ENCODE results near the gene FOXL2. TPM values are rescaled to one million over a fixed set of nuclear protein-coding genes. Genes with fewer than 3 reads are reported as not detected.

The FOXL2 gene
- total and polyA plus RNA-seq, 2 of the 13 experiments (the other 11 are each of a cell fraction or from before 2014, with no cell fraction given) = not detected

GRCh38 chr3:138901567-138901966, 45.4 kb downstream of the FOXL2 start:
- POLR2A ChIA-PET = no interaction called here
- H3K79me2 ChIP-seq (ENCODE audit: insufficient read depth, low read length) = no peaks in the 10 kb centered on the region
- DNase-seq (ENCODE audit: low spot score) (no peak), ATAC-seq (no peak), FAIRE-seq (no peak)
- no TSS peak for BruUV-seq (replicated peaks)
- in situ Hi-C loops (cut with HindIII; ENCODE audit: extremely low pct_ligation_motif_present, low pct_unique_long_range_greater_than_20kb) = no loop called here
- no peaks in the 10 kb centered on the region; a peak in 1 of 5 replicates for H3K27me3 ChIP-seq (ENCODE audit: control insufficient read depth in 1 of 2, insufficient read depth in 2 of 2, low read length in 2 of 2)
- H2AFZ ChIP-seq (ENCODE audit: low read length) = no peak overlapping the region
- H3K36me3 ChIP-seq (replicated peaks in 1 of 2; ENCODE audit: control insufficient read depth in 1 of 2, insufficient read depth in 2 of 2, low read length in 2 of 2) = no peaks in the 10 kb centered on the region
- 52% methylated on average over 8 of the region's 8 CpGs for WGBS (ENCODE audit: low lambda C conversion rate)
- intact Hi-C loops (cut with micrococcal nuclease; ENCODE audit: unreplicated experiment) = no loop called here
- no peak overlapping the region for H3K27ac ChIP-seq (ENCODE audit: extremely low read length, insufficient read depth, low read length)
- H3K9me3 ChIP-seq (ENCODE audit: low read length) = no peaks in the 10 kb centered on the region
- no peaks in the 10 kb centered on the region for H3K4me1 ChIP-seq (ENCODE audit: insufficient read depth, low read length)
- H3K4me3 ChIP-seq (replicated peaks in 1 of 3; ENCODE audit: insufficient read depth in 1 of 3, low read depth in 2 of 3, low read length in 3 of 3) = no peak overlapping the region
- H3K4me2 ChIP-seq (ENCODE audit: low read depth, low read length) = no peak overlapping the region
- H4K20me1 ChIP-seq (ENCODE audit: insufficient read depth, low read length) = no peaks in the 10 kb centered on the region
- no peak overlapping the region for H3K9ac ChIP-seq (ENCODE audit: insufficient read depth, low read depth, low read length)
- CTCF ChIA-PET (ENCODE audit: low intra/inter-chr PET ratio, low total read pairs) = no interaction called here
- TF ChIP-seq ZNF33B (CRISPR knock-in tag; IDR thresholded peaks at IDR 0.05) (no peak), ZNF781 (CRISPR knock-in tag; IDR thresholded peaks at IDR 0.05; ENCODE audit: borderline replicate concordance, not compliant biosample characterization) (no peak), THYN1 (CRISPR knock-in tag; IDR thresholded peaks at IDR 0.05; ENCODE audit: borderline replicate concordance, low read depth) (no peak), NFE2L2 (IDR thresholded peaks at IDR 0.05; ENCODE audit: low read length) (no peak), DRAP1 (CRISPR knock-in tag; IDR thresholded peaks at IDR 0.05) (no peak), KDM1A (CRISPR knock-in tag; IDR thresholded peaks at IDR 0.05) (no peak), IKZF1 (IDR thresholded peaks at IDR 0.05) (no peak), SRF (IDR thresholded peaks at IDR 0.05; ENCODE audit: low read depth, low read length) (no peak), ZKSCAN8 (CRISPR knock-in tag; IDR thresholded peaks at IDR 0.05; ENCODE audit: borderline replicate concordance) (no peak), TBX3 (IDR thresholded peaks at IDR 0.05; ENCODE audit: borderline replicate concordance) (no peak), ADNP (CRISPR knock-in tag; IDR thresholded peaks at IDR 0.05) (no peak), ZFP36L1 (CRISPR knock-in tag; IDR thresholded peaks at IDR 0.05) (no peak)
- TF ChIP-seq, protein P1, sequence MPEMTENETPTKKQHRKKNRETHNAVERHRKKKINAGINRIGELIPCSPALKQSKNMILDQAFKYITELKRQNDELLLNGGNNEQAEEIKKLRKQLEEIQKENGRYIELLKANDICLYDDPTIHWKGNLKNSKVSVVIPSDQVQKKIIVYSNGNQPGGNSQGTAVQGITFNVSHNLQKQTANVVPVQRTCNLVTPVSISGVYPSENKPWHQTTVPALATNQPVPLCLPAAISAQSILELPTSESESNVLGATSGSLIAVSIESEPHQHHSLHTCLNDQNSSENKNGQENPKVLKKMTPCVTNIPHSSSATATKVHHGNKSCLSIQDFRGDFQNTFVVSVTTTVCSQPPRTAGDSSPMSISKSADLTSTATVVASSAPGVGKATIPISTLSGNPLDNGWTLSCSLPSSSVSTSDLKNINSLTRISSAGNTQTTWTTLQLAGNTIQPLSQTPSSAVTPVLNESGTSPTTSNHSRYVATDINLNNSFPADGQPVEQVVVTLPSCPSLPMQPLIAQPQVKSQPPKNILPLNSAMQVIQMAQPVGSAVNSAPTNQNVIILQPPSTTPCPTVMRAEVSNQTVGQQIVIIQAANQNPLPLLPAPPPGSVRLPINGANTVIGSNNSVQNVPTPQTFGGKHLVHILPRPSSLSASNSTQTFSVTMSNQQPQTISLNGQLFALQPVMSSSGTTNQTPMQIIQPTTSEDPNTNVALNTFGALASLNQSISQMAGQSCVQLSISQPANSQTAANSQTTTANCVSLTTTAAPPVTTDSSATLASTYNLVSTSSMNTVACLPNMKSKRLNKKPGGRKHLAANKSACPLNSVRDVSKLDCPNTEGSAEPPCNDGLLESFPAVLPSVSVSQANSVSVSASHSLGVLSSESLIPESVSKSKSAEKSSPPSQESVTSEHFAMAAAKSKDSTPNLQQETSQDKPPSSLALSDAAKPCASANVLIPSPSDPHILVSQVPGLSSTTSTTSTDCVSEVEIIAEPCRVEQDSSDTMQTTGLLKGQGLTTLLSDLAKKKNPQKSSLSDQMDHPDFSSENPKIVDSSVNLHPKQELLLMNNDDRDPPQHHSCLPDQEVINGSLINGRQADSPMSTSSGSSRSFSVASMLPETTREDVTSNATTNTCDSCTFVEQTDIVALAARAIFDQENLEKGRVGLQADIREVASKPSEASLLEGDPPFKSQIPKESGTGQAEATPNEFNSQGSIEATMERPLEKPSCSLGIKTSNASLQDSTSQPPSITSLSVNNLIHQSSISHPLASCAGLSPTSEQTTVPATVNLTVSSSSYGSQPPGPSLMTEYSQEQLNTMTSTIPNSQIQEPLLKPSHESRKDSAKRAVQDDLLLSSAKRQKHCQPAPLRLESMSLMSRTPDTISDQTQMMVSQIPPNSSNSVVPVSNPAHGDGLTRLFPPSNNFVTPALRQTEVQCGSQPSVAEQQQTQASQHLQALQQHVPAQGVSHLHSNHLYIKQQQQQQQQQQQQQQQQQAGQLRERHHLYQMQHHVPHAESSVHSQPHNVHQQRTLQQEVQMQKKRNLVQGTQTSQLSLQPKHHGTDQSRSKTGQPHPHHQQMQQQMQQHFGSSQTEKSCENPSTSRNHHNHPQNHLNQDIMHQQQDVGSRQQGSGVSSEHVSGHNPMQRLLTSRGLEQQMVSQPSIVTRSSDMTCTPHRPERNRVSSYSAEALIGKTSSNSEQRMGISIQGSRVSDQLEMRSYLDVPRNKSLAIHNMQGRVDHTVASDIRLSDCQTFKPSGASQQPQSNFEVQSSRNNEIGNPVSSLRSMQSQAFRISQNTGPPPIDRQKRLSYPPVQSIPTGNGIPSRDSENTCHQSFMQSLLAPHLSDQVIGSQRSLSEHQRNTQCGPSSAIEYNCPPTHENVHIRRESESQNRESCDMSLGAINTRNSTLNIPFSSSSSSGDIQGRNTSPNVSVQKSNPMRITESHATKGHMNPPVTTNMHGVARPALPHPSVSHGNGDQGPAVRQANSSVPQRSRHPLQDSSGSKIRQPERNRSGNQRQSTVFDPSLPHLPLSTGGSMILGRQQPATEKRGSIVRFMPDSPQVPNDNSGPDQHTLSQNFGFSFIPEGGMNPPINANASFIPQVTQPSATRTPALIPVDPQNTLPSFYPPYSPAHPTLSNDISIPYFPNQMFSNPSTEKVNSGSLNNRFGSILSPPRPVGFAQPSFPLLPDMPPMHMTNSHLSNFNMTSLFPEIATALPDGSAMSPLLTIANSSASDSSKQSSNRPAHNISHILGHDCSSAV (CRISPR knock-in tag; IDR thresholded peaks at IDR 0.05; ENCODE audit: borderline replicate concordance) = no peak
- TF ChIP-seq, protein P2, sequence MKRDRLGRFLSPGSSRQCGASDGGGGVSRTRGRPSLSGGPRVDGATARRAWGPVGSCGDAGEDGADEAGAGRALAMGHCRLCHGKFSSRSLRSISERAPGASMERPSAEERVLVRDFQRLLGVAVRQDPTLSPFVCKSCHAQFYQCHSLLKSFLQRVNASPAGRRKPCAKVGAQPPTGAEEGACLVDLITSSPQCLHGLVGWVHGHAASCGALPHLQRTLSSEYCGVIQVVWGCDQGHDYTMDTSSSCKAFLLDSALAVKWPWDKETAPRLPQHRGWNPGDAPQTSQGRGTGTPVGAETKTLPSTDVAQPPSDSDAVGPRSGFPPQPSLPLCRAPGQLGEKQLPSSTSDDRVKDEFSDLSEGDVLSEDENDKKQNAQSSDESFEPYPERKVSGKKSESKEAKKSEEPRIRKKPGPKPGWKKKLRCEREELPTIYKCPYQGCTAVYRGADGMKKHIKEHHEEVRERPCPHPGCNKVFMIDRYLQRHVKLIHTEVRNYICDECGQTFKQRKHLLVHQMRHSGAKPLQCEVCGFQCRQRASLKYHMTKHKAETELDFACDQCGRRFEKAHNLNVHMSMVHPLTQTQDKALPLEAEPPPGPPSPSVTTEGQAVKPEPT (CRISPR knock-in tag; IDR thresholded peaks at IDR 0.05; ENCODE audit: low read depth) = no peak
- TF ChIP-seq, protein P3, sequence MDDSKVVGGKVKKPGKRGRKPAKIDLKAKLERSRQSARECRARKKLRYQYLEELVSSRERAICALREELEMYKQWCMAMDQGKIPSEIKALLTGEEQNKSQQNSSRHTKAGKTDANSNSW (CRISPR knock-in tag; IDR thresholded peaks at IDR 0.05; ENCODE audit: borderline replicate concordance) = no peak
